Dedifferentiated amniotic fluid mesenchymal stem cell (primary cell): ENCODE results near the gene KDM2A.

Experiments used
- DNase-seq: peaks from one replicate; pipeline ENCODE4 v3.0.0-alpha.2; 2016; ENCODE audit errors: extremely low spot score

The KDM2A gene

GRCh38 chr11:67237574-67237973 lies 118.5 kb downstream of the KDM2A start:
- no peak for DNase-seq

GRCh38 chr11:67238894-67239782 lies 120.1 kb downstream of the KDM2A start:
- DNase-seq = no peak

GRCh38 chr11:67239783-67240575 lies 120.9 kb downstream of the KDM2A start:
- peak; percentile 99 for DNase-seq

- peak; percentile 84 for DNase-seq
These were observed 121.7 kb downstream of the KDM2A start for GRCh38 chr11:67240576-67241389.

- DNase-seq = no peak
These were observed 123.5 kb downstream of the KDM2A start for GRCh38 chr11:67242548-67242947.

- DNase-seq = no peak
These were observed 124.0 kb downstream of the KDM2A start for GRCh38 chr11:67243051-67243450.

GRCh38 chr11:67245046-67245445 lies 126.0 kb downstream of the KDM2A start:
- no peak for DNase-seq

- DNase-seq = no peak
These were observed 129.0 kb downstream of the KDM2A start for GRCh38 chr11:67247946-67248550.

- DNase-seq = no peak
These were observed 129.6 kb downstream of the KDM2A start for GRCh38 chr11:67248653-67249052.

- DNase-seq = no peak
These were observed 131.3 kb downstream of the KDM2A start for GRCh38 chr11:67250059-67251043.

GRCh38 chr11:67251841-67252240 lies 132.8 kb downstream of the KDM2A start:
- no peak for DNase-seq

GRCh38 chr11:67252831-67253239 lies 133.8 kb downstream of the KDM2A start:
- DNase-seq = no peak

GRCh38 chr11:67253872-67254624 lies 135.0 kb downstream of the KDM2A start:
- DNase-seq = peak; percentile 41

- no peak for DNase-seq
These were observed 135.7 kb downstream of the KDM2A start for GRCh38 chr11:67254798-67255197.

- DNase-seq = no peak
These were observed 136.3 kb downstream of the KDM2A start for GRCh38 chr11:67255353-67255752.

- DNase-seq = no peak
These were observed 136.8 kb downstream of the KDM2A start for GRCh38 chr11:67255864-67256263.

- no peak for DNase-seq
These were observed 137.5 kb downstream of the KDM2A start for GRCh38 chr11:67256477-67257135.

- no peak for DNase-seq
These were observed 141.3 kb downstream of the KDM2A start for GRCh38 chr11:67260406-67260805.
